CD4-positive, alpha-beta T cell treated with Interferon gamma for 1 hour (primary cell): ENCODE results near the gene SH2D3C.

Source experiments
- DNase-seq: peaks from one replicate; pipeline ENCODE4 v3.0.0-alpha.2; 2020

SH2D3C gene

GRCh38 chr9:127735530-127736185 is 42.8 kb downstream of the SH2D3C start:
- no peak for DNase-seq

GRCh38 chr9:127734747-127735529 is 43.5 kb downstream of the SH2D3C start, which contains the start of gene TOR2A:
TSS of gene TOR2A (minus strand) at chr9:127735294. CDS start at chr9:127735270, 24 bp downstream.
- DNase-seq: peak; percentile 98

- DNase-seq: no peak
Observed at GRCh38 chr9:127734247-127734746, 44.2 kb downstream of the SH2D3C start.

GRCh38 chr9:127733614-127734013 is 44.9 kb downstream of the SH2D3C start:
- DNase-seq: no peak

- no peak for DNase-seq
Observed at GRCh38 chr9:127732444-127732843, 46.0 kb downstream of the SH2D3C start.

- DNase-seq: no peak
Observed at GRCh38 chr9:127731938-127732337, 46.5 kb downstream of the SH2D3C start.

- DNase-seq: no peak
Observed at GRCh38 chr9:127730799-127731410, 47.6 kb downstream of the SH2D3C start.

- no peak for DNase-seq
Observed at GRCh38 chr9:127730262-127730661, 48.2 kb downstream of the SH2D3C start.

- no peak for DNase-seq
Observed at GRCh38 chr9:127729522-127730256, 48.8 kb downstream of the SH2D3C start.

GRCh38 chr9:127728808-127729207 is 49.7 kb downstream of the SH2D3C start:
- no peak for DNase-seq

GRCh38 chr9:127726871-127727270 is 51.6 kb downstream of the SH2D3C start:
- no peak for DNase-seq

GRCh38 chr9:127724012-127724411 is 54.5 kb downstream of the SH2D3C start:
- DNase-seq: no peak

- no peak for DNase-seq
Observed at GRCh38 chr9:127723444-127723843, 55.0 kb downstream of the SH2D3C start.

GRCh38 chr9:127723013-127723412 is 55.5 kb downstream of the SH2D3C start:
- no peak for DNase-seq

GRCh38 chr9:127722055-127722745 is 56.3 kb downstream of the SH2D3C start:
- no peak for DNase-seq

- no peak for DNase-seq
Observed at GRCh38 chr9:127721391-127721821, 57.1 kb downstream of the SH2D3C start.

GRCh38 chr9:127720865-127721227 is 57.6 kb downstream of the SH2D3C start:
- DNase-seq: no peak

GRCh38 chr9:127720031-127720864 is 58.2 kb downstream of the SH2D3C start:
- no peak for DNase-seq

GRCh38 chr9:127717766-127718165 is 60.7 kb downstream of the SH2D3C start:
- DNase-seq: no peak

GRCh38 chr9:127716412-127716811 is 62.1 kb downstream of the SH2D3C start:
- DNase-seq: no peak
